ENCODE measurements around the gene ZNF331.

DNA sequence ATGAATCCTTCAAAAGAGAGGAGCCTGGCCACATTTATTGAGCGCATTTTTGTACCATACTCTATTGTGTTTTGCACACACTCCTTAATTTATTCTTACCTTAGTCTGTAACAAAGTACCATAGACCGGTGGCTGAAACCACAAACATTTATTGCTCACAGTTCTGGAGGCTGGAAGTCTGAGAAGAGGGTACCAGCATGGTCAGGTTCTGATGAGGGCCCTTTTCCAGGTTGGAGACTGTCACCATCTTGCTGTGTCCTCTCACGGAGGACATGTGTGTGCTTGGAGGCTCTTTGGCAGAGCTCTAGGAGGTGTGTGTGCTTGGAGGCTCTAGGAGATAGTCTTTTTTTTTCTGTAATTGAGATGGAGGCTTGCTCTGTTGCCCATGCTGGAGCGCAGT, 2.1 kb downstream of the ZNF331 start:
- TF ChIP-seq, protein P1, sequence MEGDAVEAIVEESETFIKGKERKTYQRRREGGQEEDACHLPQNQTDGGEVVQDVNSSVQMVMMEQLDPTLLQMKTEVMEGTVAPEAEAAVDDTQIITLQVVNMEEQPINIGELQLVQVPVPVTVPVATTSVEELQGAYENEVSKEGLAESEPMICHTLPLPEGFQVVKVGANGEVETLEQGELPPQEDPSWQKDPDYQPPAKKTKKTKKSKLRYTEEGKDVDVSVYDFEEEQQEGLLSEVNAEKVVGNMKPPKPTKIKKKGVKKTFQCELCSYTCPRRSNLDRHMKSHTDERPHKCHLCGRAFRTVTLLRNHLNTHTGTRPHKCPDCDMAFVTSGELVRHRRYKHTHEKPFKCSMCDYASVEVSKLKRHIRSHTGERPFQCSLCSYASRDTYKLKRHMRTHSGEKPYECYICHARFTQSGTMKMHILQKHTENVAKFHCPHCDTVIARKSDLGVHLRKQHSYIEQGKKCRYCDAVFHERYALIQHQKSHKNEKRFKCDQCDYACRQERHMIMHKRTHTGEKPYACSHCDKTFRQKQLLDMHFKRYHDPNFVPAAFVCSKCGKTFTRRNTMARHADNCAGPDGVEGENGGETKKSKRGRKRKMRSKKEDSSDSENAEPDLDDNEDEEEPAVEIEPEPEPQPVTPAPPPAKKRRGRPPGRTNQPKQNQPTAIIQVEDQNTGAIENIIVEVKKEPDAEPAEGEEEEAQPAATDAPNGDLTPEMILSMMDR (IDR thresholded peaks at IDR 0.05; ENCODE audit: low read depth, low read length, poor library complexity, severe bottlenecking): no peak
- TF ChIP-seq EZH2phosphoT487 (IDR thresholded peaks at IDR 0.05; ENCODE audit: borderline replicate concordance, low read length): no peak
